ENCODE results near the gene ARHGAP8. TPM values are rescaled to one million over a fixed set of nuclear protein-coding genes. Genes with fewer than 3 reads are reported as not detected.

ARHGAP8 gene
- total RNA-seq, 1 donor from 2014 or later: 0.19 TPM

- intact Hi-C loops (cut with DNase I): no loop called here
- DNase-seq (ENCODE audit: low spot score): no peak
These were observed 6.6 kb downstream of the ARHGAP8 start for GRCh38 chr22:44759001-44759400.

DNA sequence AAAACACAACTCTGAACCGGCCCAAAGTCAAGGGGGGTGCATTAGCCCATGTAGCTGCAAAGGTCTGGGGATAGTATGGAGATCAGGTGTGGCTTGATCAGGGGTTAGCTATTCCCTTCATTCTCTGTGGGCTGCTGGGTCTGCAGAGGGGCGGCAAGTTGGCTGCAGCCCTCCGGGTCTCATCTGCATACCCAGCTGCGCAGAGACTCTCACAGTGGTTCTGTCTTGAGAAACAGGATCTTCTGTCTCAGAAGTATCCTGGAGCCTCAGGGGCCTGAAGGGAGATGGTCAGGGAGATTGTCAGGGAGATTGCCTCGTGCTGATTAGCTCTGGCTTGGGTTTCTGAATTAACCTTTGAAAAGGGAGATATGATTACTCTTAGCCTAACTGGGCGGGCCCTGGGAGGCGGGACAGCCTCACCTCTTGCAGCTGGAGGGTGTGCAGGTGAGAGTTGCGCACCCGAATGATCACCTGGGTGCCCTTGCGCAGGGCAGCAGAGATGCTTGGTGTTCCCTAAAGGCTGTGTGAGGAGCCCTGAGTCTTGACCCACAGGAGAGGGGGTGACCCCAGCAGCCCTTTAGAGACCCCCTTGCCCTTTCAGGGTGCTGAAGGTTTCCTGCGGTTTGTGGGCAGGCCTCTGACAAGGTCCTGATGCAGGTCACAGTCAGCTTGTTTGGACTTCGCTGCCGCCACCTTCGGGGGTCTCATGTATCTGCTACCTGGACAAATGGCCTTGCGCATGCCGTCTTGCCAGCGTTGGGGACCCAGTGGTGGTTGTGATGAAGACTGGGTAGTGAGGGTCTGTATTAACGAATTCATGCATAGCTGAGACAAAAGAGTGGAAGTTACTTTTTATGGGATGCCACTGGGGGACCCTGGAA is 7.3 kb downstream of the ARHGAP8 start:
- intact Hi-C loops (cut with DNase I): no loop called here

GRCh38 chr22:44760476-44760875 is 8.1 kb downstream of the ARHGAP8 start:
- intact Hi-C loops (cut with DNase I): no loop called here

More for the DNA sequence above, 7.3 kb downstream of the ARHGAP8 start:
- DNase-seq (ENCODE audit: low spot score): no peak

DNA sequence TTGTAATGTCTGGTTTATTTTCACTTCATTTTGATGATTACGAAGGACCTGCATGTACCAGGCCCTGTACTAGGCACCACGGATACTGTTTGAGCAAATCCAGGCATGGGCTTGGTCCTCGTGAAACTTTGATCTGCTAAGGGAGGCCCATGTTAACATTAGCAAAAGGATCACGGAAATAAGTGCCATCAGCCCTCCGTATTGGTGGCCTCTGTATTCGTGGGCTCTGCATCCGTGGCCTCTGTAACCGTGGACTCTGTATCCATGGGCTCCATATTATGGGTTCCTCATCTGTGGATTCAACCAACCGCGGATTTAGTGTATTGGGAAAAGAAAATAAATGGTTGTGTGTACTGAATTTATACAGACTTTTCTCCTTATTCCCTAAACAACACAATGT is 8.7 kb downstream of the ARHGAP8 start:
- intact Hi-C loops (cut with DNase I): no loop called here
- DNase-seq (ENCODE audit: low spot score): no peak

More at GRCh38 chr22:44760476-44760875, 8.1 kb downstream of the ARHGAP8 start:
- no peak for DNase-seq (ENCODE audit: low spot score)

DNA sequence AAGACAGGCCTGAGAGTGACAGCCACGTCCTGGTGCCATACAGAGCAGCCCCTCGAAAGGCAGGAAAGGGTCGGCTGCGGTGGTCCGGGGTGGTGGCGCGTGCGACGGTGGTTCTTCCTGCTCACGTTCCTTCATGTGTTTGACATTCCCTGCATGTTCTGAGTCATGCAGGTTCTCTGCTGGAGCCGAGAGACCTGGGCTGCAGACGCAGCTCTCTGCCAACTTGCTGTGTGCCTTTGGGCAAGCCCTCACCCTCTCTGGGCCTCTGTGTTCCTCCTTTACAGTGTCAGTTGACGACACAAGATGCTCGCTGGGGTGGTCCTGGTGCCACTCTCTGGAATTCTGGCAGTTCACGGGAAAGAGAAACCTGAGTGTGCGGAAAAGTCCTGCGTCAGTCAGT is 12.0 kb downstream of the ARHGAP8 start:
- intact Hi-C loops (cut with DNase I): no loop called here
- DNase-seq (ENCODE audit: low spot score): no peak

DNA sequence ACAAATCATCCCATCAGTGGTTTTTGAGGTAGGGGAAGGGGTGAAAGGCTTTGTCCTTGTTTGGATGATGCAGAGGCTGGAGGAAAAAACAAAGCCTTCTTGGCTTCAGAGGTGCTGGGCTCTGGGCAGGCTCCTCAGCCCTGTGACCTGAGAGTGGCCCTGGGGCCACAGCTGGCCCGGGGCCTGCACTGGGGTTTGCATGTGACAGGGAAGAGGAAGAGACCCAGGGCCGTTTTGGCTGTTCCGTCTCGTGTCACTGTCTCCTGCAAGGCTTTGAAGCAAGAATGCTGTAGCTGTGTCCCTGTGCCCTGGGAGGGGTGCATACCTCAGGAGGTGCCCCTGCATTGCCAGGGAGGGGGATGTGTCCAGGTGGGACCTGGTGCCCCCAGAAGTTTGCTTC is 12.6 kb downstream of the ARHGAP8 start:
- DNase-seq (ENCODE audit: low spot score): no peak
- intact Hi-C loops (cut with DNase I): no loop called here

- no peak for DNase-seq (ENCODE audit: low spot score)
These were observed 13.4 kb downstream of the ARHGAP8 start for GRCh38 chr22:44765571-44766285.

DNA sequence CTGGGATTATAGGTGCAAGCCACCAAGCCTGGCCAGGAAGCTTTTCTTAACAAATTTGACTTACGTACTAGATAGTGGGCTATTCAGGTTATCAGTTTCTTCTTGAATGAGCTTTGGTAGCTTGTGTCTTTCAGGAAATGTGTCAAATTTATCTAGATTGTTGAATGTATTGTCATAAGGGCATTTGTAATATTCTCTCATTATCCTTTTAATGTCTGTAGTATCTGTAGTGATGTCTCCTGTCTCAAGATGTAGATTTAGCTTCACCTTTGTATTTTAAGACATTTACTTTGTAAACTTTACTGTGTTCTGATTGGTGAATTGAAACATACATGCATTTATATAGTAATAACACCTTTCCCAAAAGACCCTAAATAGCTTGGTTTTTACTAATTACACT is 20.7 kb downstream of the ARHGAP8 start:
- no peak for DNase-seq (ENCODE audit: low spot score)
- intact Hi-C loops (cut with DNase I): no loop called here

More at GRCh38 chr22:44765571-44766285, 13.4 kb downstream of the ARHGAP8 start:
- intact Hi-C loops (cut with DNase I): no loop called here

DNA sequence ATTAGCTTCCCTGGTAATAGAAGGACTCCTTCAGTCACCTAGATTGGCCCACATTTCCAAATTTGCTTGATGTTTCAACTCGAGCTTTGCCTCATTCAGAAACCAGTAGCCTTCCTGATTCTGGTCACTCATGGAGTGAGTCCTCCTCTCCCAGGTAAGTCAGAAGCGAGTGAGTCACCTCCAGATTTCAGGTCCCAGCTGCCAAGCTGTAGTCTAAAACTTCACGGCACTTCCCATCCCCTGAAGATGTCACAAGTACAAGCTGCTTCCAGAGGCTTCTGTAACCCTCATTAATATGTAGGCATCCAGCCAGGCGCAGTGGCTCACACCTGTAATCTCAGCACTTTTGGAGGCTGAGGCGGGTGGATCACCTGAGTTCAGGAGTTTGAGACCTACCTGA is 23.5 kb downstream of the ARHGAP8 start:
- DNase-seq (ENCODE audit: low spot score): no peak
- intact Hi-C loops (cut with DNase I): no loop called here

- no peak for DNase-seq (ENCODE audit: low spot score)
- intact Hi-C loops (cut with DNase I): no loop called here
These were observed 24.4 kb downstream of the ARHGAP8 start for GRCh38 chr22:44776605-44777363.

DNA sequence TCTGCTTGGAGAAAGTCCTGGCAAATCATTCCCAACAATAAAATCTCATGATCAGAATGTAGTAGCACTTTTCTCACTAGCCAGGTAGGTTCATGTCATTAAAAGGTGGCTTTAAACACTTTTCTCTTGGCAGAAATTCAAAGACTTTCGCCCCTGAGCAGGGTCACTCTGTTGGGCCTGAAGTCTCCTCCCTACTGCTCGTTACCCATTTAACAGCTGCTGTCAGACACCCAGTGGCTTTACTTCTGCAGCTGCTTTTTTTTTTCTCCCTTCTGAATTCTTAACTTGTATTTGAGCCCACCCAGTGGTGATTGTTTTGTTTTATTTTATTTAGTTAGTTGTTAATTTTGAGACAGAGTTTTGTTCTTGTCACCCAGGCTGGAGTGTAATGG is 25.0 kb downstream of the ARHGAP8 start:
- no peak for DNase-seq (ENCODE audit: low spot score)
- intact Hi-C loops (cut with DNase I): no loop called here

- intact Hi-C loops (cut with DNase I): no loop called here
- DNase-seq (ENCODE audit: low spot score): no peak
These were observed 28.6 kb downstream of the ARHGAP8 start for GRCh38 chr22:44780876-44781449.

DNA sequence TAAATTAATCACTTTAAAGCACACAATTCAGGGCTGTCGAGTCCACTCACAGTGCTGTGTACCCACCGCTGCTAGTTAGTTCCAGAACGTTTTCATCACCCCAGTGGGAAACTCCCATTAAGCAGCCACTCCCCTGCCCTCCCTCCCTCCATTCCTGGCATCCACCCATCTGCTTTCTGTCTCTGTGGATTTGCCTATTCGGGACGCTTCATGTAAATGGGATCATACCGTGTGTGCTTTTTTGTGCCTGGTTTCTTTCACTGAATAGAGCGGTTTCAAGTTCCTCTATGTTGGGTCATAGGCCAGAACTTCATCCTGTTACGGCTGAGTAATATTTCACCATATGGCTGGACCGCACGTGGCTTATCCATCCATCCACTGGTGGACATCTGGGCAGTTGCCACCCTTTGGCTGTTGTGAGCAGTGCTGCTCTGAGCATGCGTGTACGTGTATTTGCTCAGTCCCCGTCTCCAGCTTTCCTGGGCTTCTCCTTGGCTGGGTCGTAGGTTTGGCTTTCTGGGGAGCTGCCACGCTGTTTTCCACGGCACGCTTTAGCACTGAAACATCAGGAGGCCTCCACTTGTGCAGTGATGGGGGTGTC is 30.1 kb downstream of the ARHGAP8 start:
- intact Hi-C loops (cut with DNase I): no loop called here
- DNase-seq (ENCODE audit: low spot score): no peak

DNA sequence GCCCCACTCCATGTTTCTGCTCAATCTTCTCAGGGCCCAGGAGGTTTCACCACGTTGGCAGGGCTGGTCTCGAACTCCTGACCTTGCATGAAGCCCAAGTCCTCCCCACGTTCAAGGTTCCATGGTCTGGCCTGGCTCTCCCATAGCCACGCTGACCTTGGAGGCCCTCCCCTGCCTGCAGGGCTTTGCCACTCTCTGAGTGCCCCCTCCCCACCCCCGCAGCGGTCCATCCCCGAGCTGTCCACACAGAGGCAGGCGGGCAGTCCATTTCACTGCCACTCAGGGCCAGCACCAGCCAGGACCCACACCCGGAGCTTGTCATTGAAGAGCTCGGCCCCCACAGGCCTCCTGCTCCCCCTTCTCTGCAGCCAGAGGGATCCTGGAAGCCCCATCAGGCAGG is 30.7 kb downstream of the ARHGAP8 start:
- intact Hi-C loops (cut with DNase I): no loop called here
- no peak for DNase-seq (ENCODE audit: low spot score)

DNA sequence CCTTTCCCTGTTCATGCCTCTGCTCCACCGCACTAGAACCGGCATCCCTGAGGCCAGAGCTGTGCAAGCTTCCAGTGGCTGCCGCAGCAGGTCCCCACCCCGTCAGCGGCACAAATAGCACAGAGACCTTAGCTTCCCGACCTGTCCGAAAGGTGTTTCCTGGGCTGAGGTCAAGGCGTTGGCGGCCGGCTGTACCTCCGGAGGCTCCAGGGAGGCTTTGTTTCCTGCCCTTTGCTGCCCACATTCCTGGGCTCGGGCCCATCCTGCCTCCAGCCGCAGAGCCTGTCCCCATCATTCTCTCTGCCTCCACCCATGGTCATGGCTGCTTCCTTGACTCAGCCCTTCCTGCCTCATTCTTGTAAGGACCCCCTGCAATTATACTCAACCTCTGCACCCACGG is 31.2 kb downstream of the ARHGAP8 start:
- intact Hi-C loops (cut with DNase I): no loop called here
- DNase-seq (ENCODE audit: low spot score): no peak

GRCh38 chr22:44786136-44786535 is 33.8 kb downstream of the ARHGAP8 start:
- intact Hi-C loops (cut with DNase I): no loop called here
- no peak for DNase-seq (ENCODE audit: low spot score)

- intact Hi-C loops (cut with DNase I): no loop called here
- DNase-seq (ENCODE audit: low spot score): no peak
These were observed 34.2 kb downstream of the ARHGAP8 start for GRCh38 chr22:44786610-44787009.

DNA sequence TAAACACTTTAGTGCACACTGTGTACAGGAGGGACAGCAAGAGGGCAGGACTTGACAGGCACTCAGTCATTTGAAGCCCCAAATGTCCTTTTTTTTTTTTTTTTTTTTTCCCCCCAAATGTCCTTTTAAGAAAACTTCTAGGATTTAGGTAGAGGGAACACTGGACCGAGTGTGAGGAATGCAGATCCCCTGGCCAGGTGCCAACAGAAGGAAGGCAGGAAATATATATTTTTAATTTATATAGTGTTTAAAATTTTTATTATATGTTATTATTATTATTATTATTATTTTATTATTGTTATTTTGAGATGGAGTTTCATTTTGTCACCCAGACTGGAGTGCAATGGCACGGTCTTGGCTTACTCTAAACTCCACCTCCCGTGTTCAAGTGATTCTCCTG is 35.5 kb downstream of the ARHGAP8 start:
- intact Hi-C loops (cut with DNase I): no loop called here
- DNase-seq (ENCODE audit: low spot score): no peak

DNA sequence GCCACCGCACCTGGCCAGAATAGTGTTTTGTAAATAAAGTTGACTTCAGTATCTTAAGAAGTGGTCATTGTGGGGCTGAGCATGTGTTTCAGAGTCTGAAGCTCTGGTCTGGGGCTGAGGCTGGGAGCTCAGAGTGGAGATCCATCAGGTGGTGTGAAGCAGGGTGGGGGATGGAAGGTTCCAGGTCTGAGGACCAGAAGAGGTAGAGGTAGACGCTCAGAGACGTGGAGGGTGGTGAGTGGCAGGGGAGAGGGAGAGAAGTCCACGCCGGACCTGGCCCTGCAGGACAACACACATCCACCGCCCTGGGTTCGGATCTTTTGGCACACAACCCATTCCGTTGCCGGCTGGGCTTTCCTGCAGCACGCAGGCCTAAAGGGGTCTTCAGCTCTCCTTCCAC is 40.7 kb downstream of the ARHGAP8 start:
- intact Hi-C loops (cut with DNase I): no loop called here

More for the DNA sequence above, 40.7 kb downstream of the ARHGAP8 start:
- DNase-seq (ENCODE audit: low spot score): no peak
